Kidney tubule cell (primary cell): ENCODE data around the gene TUBGCP3.

Experiments
- DNase-seq: peaks from one replicate; pipeline ENCODE4 v3.0.0-alpha.2; 2018; ENCODE audit warnings: low spot score

TUBGCP3 gene

GRCh38 chr13:112617754-112618375 is 29.9 kb upstream of the TUBGCP3 start:
- no peak for DNase-seq

- peak; percentile 66 for DNase-seq
These were observed 28.8 kb upstream of the TUBGCP3 start for GRCh38 chr13:112616586-112617362.

DNA sequence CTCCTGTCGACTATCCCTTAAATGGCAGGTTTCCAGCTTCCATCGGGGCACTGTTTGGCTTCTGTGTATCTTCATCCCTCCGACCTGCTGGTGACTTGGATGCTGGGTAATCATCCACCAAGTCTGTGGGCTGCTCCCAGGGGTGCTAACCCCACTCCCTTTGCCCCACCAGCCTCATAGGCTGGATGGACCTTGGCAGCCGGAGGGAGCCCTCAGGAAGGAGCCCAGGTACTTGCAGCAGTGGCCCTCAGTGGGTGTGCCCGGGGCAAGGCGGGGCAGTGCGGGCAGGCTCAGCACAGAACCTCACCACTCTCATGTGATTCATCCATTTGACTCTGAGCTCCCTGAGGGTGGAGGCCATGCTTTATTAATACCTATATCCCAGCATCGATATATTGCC is 27.4 kb upstream of the TUBGCP3 start:
- DNase-seq = no peak

DNA sequence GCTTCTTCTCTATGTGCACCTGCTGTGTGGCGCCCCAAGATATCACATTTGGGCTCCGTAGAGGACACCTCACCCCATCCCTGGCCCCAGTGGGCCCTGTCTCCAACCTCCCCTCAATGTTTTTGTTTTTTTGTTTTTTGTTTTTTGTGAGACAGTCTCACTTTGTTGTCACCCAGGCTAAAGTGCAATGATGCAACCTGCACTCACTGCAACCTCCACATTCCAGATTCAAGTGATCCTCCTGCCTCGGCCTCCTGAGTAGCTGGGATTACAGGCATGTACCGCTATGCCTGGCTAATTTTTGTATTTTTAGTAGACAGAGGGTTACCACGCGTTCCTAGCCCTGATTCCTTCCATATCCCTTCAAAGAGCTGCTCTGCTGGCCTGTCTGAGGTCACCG is 26.9 kb upstream of the TUBGCP3 start:
- no peak for DNase-seq

- no peak for DNase-seq
These were observed 20.3 kb upstream of the TUBGCP3 start for GRCh38 chr13:112608212-112608611.

DNA sequence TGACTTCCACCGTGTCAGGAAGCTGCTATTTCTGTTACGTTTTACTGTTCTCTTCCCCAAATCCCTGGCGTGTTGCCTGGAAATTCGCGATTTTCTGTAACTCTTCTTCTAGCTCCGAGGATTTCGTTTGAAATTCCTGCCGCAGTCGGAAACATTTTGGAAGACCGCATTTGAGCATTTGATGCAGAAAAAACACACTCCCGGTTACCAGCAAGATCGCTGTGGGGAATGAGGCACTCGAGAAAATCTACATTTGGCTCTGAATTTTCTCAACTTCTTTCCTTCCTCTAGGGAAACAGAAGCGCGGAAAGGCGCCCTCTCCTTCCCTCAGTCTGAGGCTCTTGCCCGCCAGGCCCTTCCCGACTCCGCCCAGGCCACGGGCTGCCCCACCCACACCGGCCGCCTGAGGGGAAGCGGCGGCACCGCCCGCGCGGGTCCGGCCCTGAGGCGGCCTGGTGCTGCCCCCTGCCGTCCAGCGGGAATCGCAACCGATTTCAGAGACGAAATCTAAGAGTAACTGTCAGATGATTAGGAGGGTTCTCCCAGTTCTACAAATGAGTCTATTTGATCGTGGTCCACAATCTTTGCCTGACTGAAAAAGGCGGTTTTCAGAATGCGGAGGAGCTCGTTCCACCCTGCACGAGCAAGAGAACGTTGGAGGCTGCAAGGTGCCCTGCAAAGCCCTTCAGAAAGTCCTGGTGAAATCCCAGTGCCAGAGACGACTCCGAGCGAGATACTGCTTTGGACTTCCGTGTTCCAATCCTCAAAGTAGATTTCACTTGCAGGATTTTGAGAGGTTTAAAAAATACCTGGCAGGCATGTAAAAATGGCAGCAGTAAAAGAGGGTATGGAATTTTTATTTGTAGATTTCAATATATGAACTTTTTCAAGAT is 18.4 kb upstream of the TUBGCP3 start:
- DNase-seq = peak; percentile 90

DNA sequence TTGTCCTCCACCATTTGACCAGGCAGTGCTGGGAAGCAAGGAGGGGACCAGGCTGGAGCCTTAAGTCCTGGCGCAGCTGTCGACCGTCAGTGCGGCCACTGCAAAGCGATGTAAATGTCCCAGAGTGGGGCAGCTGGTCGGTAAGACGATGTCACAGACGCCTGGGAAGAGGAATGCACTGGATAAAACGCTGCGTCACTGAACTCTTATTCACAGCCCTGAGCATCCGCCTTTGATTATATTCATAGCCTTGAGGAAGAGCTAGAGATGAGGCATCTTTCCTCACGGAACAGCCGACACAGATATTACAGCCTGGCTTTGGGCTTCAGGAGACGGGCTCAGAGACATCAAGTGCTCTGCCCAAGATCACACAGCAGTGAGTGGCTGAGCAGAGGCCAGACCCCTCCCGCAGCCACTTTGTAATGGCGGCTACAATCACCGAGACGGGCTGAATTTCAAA is 17.6 kb upstream of the TUBGCP3 start:
- no peak for DNase-seq

- no peak for DNase-seq
These were observed 15.8 kb upstream of the TUBGCP3 start for GRCh38 chr13:112603641-112604225.

GRCh38 chr13:112602189-112602588 is 14.2 kb upstream of the TUBGCP3 start:
- no peak for DNase-seq

- no peak for DNase-seq
These were observed 13.4 kb upstream of the TUBGCP3 start for GRCh38 chr13:112601371-112601770.

DNA sequence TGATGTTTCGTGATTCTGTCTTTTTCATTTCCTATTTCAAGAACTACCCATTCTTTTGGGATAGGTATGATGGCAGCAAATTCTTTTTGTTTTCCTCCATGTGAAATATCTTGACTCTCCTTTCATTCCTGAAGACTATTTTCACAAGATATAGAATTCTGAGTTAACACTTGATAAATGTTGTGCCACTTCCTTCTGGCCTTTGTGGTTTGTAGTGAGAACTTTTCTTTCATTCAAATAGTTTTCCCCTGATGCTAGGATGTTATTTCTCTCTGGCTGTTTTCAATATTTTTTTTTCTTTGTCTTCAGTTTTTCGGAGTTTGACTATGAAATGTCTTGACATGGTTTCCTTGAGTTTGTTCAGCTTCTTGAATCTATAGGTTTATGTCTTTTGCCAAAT is 8.3 kb upstream of the TUBGCP3 start:
- no peak for DNase-seq

- peak; percentile 8 for DNase-seq
These were observed 4.7 kb upstream of the TUBGCP3 start for GRCh38 chr13:112592647-112593046.

- no peak for DNase-seq
These were observed 4.2 kb upstream of the TUBGCP3 start for GRCh38 chr13:112592181-112592580.

DNA sequence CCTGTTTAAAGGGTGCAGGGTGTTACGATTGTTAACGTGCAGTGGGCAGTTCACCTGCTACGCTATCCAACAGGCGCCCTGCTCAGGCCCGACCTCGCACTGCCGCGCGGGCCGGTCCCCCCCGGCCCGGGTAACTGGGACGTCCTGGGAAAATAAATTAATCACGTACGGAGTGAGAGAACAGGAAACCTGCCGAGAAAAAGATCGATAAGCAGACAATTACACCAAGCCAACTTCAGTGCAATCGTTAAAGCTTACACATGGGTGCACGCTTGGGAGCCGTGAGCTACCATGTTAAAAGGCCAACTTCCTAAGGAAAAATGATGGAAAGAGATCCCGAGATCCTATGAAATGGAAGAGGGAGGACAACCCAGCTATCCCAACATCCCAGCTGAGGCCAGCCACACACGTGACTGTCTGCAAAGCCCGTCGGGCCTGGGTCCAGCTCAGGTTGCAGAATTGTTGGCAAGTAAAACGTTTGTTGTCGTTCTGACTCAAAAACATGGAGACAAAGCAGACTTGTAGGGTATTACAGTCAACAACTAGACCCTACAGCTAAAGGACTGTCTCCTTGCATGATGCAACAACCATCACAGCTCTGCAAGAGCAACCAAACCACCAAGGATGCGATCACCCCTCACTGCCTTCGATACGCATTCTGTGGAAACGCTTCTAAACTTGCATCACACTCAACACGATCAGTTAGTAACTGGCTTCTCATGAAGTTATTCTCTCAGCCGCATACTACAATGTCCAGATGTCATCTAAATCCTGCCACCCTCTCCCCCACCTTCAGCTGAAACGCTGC is 741 bp upstream of the TUBGCP3 start:
- no peak for DNase-seq

GRCh38 chr13:112587212-112587763 is 665 bp downstream of the TUBGCP3 start:
- peak; percentile 88 for DNase-seq

- DNase-seq = no peak
These were observed 1.5 kb downstream of the TUBGCP3 start for GRCh38 chr13:112586334-112586960.

- no peak for DNase-seq
These were observed 4.2 kb downstream of the TUBGCP3 start for GRCh38 chr13:112583592-112584277.

GRCh38 chr13:112582263-112582662 is 5.7 kb downstream of the TUBGCP3 start:
- peak; percentile 26 for DNase-seq

DNA sequence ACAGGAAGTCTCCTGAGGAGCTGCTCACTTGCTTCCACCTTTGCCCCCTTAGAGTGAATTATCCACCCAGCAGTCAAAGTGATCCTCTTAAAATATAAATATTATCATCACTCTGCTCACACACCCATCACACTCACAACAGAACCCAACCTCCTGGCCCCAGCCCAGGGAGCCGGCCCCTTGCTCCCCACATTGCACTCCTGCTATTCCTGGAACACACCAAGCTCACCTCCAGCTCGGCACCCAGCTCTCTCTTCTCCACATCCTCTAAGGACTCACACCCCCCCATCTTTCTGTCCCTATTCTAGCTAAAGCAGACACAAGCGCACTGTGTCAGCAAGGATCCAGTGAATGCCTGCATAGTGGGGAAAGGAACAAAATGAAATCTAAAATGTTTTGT is 7.0 kb downstream of the TUBGCP3 start:
- DNase-seq = no peak

GRCh38 chr13:112580211-112580610 is 7.7 kb downstream of the TUBGCP3 start:
- no peak for DNase-seq
